ENCODE measurements around the gene OR8G1. TPM values are rescaled to one million over a fixed set of nuclear protein-coding genes. Genes with fewer than 3 reads are reported as not detected.

Gene OR8G1
- total and polyA plus RNA-seq, 2 of the 8 experiments (the other 6 are each of a cell fraction or from before 2014, with no cell fraction given): not detected

- no peak for TF ChIP-seq CBX8 (IDR thresholded peaks at IDR 0.05; ENCODE audit: borderline replicate concordance, low read depth, low read length)
- no peak for TF ChIP-seq BACH1 (IDR thresholded peaks at IDR 0.05; ENCODE audit: low read length)
- no peak for TF ChIP-seq JUND (IDR thresholded peaks at IDR 0.05; ENCODE audit: low read length)
- no peak for TF ChIP-seq SP1 (IDR thresholded peaks at IDR 0.05; ENCODE audit: low read depth, low read length)
- TF ChIP-seq GTF2F1 (IDR thresholded peaks at IDR 0.05; ENCODE audit: borderline replicate concordance, low read depth, low read length): no peak
- no peak for TF ChIP-seq ZNF274 (IDR thresholded peaks at IDR 0.05; ENCODE audit: borderline replicate concordance, extremely low read depth, low read length)
- no peak for TF ChIP-seq TEAD4 (IDR thresholded peaks at IDR 0.05; ENCODE audit: low read depth, low read length)
Measured at GRCh38 chr11:124194293-124195188, 46.4 kb upstream of the OR8G1 start (continued).

All from H1 (cell line).